Stimulated activated CD8-positive, alpha-beta memory T cell treated with anti-CD3 and anti-CD28 coated beads, Interleukin-4, amount 100 ng/mL, for 48 hours (primary cell): Measurements from ENCODE around the gene FHOD1.
A peak's percentile ranks its signal among the peaks of the same experiment; 100 is the strongest.

ENCODE experiments used
- DNase-seq: peaks from one replicate; pipeline ENCODE4 v3.0.0-alpha.2; 2020

Gene FHOD1

GRCh38 chr16:67277294-67277998 lies 30.2 kb upstream of the FHOD1 start:
- peak; percentile 54 for DNase-seq

- DNase-seq = no peak
Measured at GRCh38 chr16:67275321-67275720, 28.0 kb upstream of the FHOD1 start.

GRCh38 chr16:67271446-67271845 lies 24.2 kb upstream of the FHOD1 start:
- no peak for DNase-seq

- no peak for DNase-seq
Measured at GRCh38 chr16:67270931-67271338, 23.7 kb upstream of the FHOD1 start.

- no peak for DNase-seq
Measured at GRCh38 chr16:67269766-67270165, 22.5 kb upstream of the FHOD1 start.

- no peak for DNase-seq
Measured at GRCh38 chr16:67268136-67268579, 20.9 kb upstream of the FHOD1 start.

GRCh38 chr16:67265834-67266233 lies 18.6 kb upstream of the FHOD1 start:
- no peak for DNase-seq

- no peak for DNase-seq
Measured at GRCh38 chr16:67264866-67265265, 17.6 kb upstream of the FHOD1 start.

- DNase-seq = no peak
Measured at GRCh38 chr16:67264277-67264676, 17.0 kb upstream of the FHOD1 start.

GRCh38 chr16:67263201-67263600 lies 15.9 kb upstream of the FHOD1 start:
- no peak for DNase-seq

GRCh38 chr16:67260426-67261063 lies 13.3 kb upstream of the FHOD1 start:
- DNase-seq = no peak

GRCh38 chr16:67259705-67260104 lies 12.4 kb upstream of the FHOD1 start:
- no peak for DNase-seq

GRCh38 chr16:67258161-67258835 lies 11.0 kb upstream of the FHOD1 start:
- DNase-seq = no peak

GRCh38 chr16:67257486-67258160 lies 10.3 kb upstream of the FHOD1 start:
- no peak for DNase-seq

- no peak for DNase-seq
Measured at GRCh38 chr16:67256701-67257230, 9.5 kb upstream of the FHOD1 start.

- no peak for DNase-seq
Measured at GRCh38 chr16:67255553-67256221, 8.4 kb upstream of the FHOD1 start.

GRCh38 chr16:67254801-67255552 lies 7.7 kb upstream of the FHOD1 start:
- no peak for DNase-seq

- DNase-seq = no peak
Measured at GRCh38 chr16:67252609-67253497, 5.6 kb upstream of the FHOD1 start.

- DNase-seq = no peak
Measured at GRCh38 chr16:67250045-67250327, 2.7 kb upstream of the FHOD1 start.

GRCh38 chr16:67249178-67250044 lies 2.1 kb upstream of the FHOD1 start:
- DNase-seq = no peak
